ENCODE measurements around the gene VAV2.

- TF ChIP-seq CTCF (IDR thresholded peaks at IDR 0.05): no peak
- no peak for TF ChIP-seq SMC3 (IDR thresholded peaks at IDR 0.05)
- TF ChIP-seq JUN (IDR thresholded peaks at IDR 0.05): no peak
These were observed 11.9 kb downstream of the VAV2 start for GRCh38 chr9:133979921-133980863.

Measured in A549 (cell line).